Ovary (tissue), 3 donors: ENCODE results near the gene KRTAP9-7.

ENCODE experiments used
- EP300 ChIP-seq: sonication (generic); formaldehyde crosslinking; IDR thresholded peaks from one replicate; pipeline ENCODE4 v1.6.1; 2017; ENCODE audit warnings: antibody characterized with exemption
- POLR2A ChIP-seq: fragments of 450-650 bp; IDR thresholded peaks from one replicate; pipeline ENCODE4 v1.6.1; 2017; ENCODE audit warnings: antibody characterized with exemption, mild to moderate bottlenecking, moderate library complexity
- TF ChIP-seq, protein P1 (sequence below), 3 donors: fragments of 450-650 bp in 2 of 3; fragments of 200-600 bp in 1 of 3; IDR thresholded peaks; one replicate each; pipeline versions ENCODE4 v1.5.1 to v1.8.0; 2016 to 2022; ENCODE audit warnings: antibody characterized with exemption in 3 of 3, mild to moderate bottlenecking in 1 of 3
- donor health status: DM: no; HTN: no; CAD: no.

DNA sequence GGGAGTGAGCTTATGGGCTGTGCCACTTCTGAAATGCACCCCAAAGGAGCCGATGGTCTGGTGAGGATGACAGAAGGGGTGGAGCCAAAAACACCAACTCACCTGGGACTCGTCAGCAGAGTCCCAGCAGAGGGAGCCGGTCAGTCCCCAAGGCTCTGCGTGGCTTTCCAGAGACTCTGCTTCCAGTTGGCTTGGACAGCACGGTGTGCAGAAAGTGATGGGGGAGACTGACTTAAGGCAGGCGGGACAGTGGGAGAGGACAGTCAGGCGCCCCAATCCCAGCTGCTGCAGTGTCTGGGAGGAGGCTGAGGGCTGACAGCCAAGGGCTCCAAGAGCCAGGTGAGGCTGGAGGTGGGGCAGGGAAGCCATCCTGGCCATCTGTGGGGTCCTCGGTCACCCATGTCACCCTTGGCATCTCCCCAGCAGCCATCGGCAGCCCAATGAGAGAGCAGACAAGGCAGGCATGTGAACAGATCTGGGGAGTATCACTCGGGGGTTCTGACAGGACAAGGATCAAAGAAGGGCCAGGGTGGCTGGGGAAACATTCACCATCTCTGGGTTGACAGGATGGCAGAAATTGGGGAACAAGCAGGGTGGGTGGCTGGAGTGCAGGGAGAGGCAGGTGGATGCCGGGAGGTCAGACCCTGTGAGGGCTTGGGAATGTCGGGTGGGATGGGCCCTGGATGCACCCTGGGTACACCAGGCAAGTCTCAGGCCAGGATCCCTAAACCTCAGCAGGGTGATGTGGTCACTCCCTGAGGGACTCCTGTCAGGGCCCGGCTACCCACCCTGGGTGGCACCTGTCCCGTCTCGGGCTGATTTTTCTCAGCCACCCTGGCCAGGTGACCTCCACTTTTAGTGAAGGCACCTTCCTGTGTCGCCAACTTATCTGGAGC lies 48.9 kb downstream of the KRTAP9-7 start:
- TF ChIP-seq POLR2A (no peak), EP300 (no peak)
- TF ChIP-seq, protein P1, sequence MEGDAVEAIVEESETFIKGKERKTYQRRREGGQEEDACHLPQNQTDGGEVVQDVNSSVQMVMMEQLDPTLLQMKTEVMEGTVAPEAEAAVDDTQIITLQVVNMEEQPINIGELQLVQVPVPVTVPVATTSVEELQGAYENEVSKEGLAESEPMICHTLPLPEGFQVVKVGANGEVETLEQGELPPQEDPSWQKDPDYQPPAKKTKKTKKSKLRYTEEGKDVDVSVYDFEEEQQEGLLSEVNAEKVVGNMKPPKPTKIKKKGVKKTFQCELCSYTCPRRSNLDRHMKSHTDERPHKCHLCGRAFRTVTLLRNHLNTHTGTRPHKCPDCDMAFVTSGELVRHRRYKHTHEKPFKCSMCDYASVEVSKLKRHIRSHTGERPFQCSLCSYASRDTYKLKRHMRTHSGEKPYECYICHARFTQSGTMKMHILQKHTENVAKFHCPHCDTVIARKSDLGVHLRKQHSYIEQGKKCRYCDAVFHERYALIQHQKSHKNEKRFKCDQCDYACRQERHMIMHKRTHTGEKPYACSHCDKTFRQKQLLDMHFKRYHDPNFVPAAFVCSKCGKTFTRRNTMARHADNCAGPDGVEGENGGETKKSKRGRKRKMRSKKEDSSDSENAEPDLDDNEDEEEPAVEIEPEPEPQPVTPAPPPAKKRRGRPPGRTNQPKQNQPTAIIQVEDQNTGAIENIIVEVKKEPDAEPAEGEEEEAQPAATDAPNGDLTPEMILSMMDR (IDR thresholded peaks at IDR 0.05), result no peak
